Osteocyte (in vitro differentiated cells): ENCODE data around the gene NINJ1. TPM values are rescaled to one million over a fixed set of nuclear protein-coding genes. Genes with fewer than 3 reads are reported as not detected.

ENCODE experiments used
- DNase-seq: peaks from one replicate; pipeline ENCODE4 v3.0.0; 2021; ENCODE audit warnings: mixed read lengths; ENCODE audit not compliant: unreplicated experiment; ENCODE audit errors: extremely low spot score
- H3K27ac Mint-ChIP-seq: one replicate; pipeline ENCODE4 v1.8.0; 2021; ENCODE audit warnings: mild to moderate bottlenecking, mixed read lengths; ENCODE audit not compliant: unreplicated experiment
- H3K27me3 Mint-ChIP-seq: one replicate; pipeline ENCODE4 v1.8.0; 2021; ENCODE audit warnings: mixed read lengths; ENCODE audit not compliant: unreplicated experiment
- H3K36me3 Mint-ChIP-seq: one replicate; pipeline ENCODE4 v1.8.0; 2021; ENCODE audit warnings: mixed read lengths; ENCODE audit not compliant: unreplicated experiment
- H3K4me1 Mint-ChIP-seq: one replicate; pipeline ENCODE4 v1.8.0; 2021; ENCODE audit warnings: mixed read lengths; ENCODE audit not compliant: unreplicated experiment
- H3K4me3 Mint-ChIP-seq: one replicate; pipeline ENCODE4 v1.8.0; 2021; ENCODE audit warnings: mild to moderate bottlenecking, moderate library complexity, mixed read lengths; ENCODE audit not compliant: unreplicated experiment
- H3K9me3 Mint-ChIP-seq: one replicate; pipeline ENCODE4 v1.8.0; 2021; ENCODE audit warnings: mixed read lengths; ENCODE audit not compliant: unreplicated experiment
- CTCF ChIP-seq: fragments of 200-600 bp; sonication (generic); IDR thresholded peaks from 2 replicates; pipeline ENCODE4 v1.5.0; 2021; ENCODE audit warnings: antibody characterized with exemption, mild to moderate bottlenecking, moderate library complexity
- total RNA-seq: library from RNA; stranded (reverse); gene quantifications from 2 replicates; pipeline ENCODE4 v1.2.1, GENCODE V29; 2021

Gene NINJ1
- total RNA-seq, 1 donor from 2014 or later, result 32.9 TPM

GRCh38 chr9:93132287-93132927 is 1.6 kb downstream of the NINJ1 start:
- H3K27me3 Mint-ChIP-seq, result no peaks in the 10 kb centered on the region
- peak overlapping the region; percentile 79 for H3K27ac Mint-ChIP-seq
- no peak overlapping the region for H3K4me3 Mint-ChIP-seq
- no peak for TF ChIP-seq CTCF
- H3K4me1 Mint-ChIP-seq, result peaks cover 57% of the 10 kb centered on the region
- H3K9me3 Mint-ChIP-seq, result no peaks in the 10 kb centered on the region
- no peak for DNase-seq
- H3K36me3 Mint-ChIP-seq, result no peaks in the 10 kb centered on the region

- H3K27ac Mint-ChIP-seq, result no peak overlapping the region
- no peak for DNase-seq
- no peaks in the 10 kb centered on the region for H3K27me3 Mint-ChIP-seq
- no peaks in the 10 kb centered on the region for H3K9me3 Mint-ChIP-seq
- H3K4me1 Mint-ChIP-seq, result peaks cover 64% of the 10 kb centered on the region
- H3K36me3 Mint-ChIP-seq, result no peaks in the 10 kb centered on the region
- no peak overlapping the region for H3K4me3 Mint-ChIP-seq
- TF ChIP-seq CTCF, result no peak
Observed at GRCh38 chr9:93131599-93132286, 2.3 kb downstream of the NINJ1 start.

GRCh38 chr9:93130861-93131481 is 3.1 kb downstream of the NINJ1 start:
- Mint-ChIP-seq H3K9me3 (no peaks in the 10 kb centered on the region), H3K4me3 (no peak overlapping the region), H3K36me3 (no peaks in the 10 kb centered on the region), H3K4me1 (peaks cover 67% of the 10 kb centered on the region), H3K27me3 (no peaks in the 10 kb centered on the region), H3K27ac (no peak overlapping the region)
- TF ChIP-seq CTCF, result no peak
- no peak for DNase-seq

- H3K27ac Mint-ChIP-seq, result no peak overlapping the region
- no peak for DNase-seq
- H3K36me3 Mint-ChIP-seq, result no peaks in the 10 kb centered on the region
- no peak overlapping the region for H3K4me3 Mint-ChIP-seq
- peaks cover 68% of the 10 kb centered on the region for H3K4me1 Mint-ChIP-seq
- TF ChIP-seq CTCF, result no peak
- no peaks in the 10 kb centered on the region for H3K9me3 Mint-ChIP-seq
- no peaks in the 10 kb centered on the region for H3K27me3 Mint-ChIP-seq
Observed at GRCh38 chr9:93129691-93130500, 4.2 kb downstream of the NINJ1 start.
